Large intestine (tissue), 12 donors: ENCODE data around the gene KRTAP6-2. TPM values are rescaled to one million over a fixed set of nuclear protein-coding genes. Genes with fewer than 3 reads are reported as not detected.

Experiments
- DNase-seq, 2 donors: peaks; one replicate each; pipeline versions ENCODE4 v3.0.0 to v3.0.0-alpha.2; 2013
- H3K27ac ChIP-seq: one replicate; pipeline ENCODE4 v1.5.1; 2013; ENCODE audit warnings: low read length
- H3K27me3 ChIP-seq: 2 replicates; pipeline ENCODE4 v1.6.1; 2013; ENCODE audit warnings: low read length; ENCODE audit not compliant: control insufficient read depth, insufficient read depth
- H3K36me3 ChIP-seq: 2 replicates; pipeline ENCODE4 v1.6.1; 2013; ENCODE audit warnings: low read length; ENCODE audit not compliant: control insufficient read depth, insufficient read depth
- H3K4me1 ChIP-seq: one replicate; pipeline ENCODE4 v1.6.1; 2013; ENCODE audit warnings: low read length; ENCODE audit not compliant: control insufficient read depth, insufficient read depth
- H3K4me3 ChIP-seq: one replicate; pipeline ENCODE4 v1.5.1; 2013; ENCODE audit warnings: low read length
- H3K9me3 ChIP-seq: one replicate; pipeline ENCODE4 v1.6.1; 2013; ENCODE audit warnings: mild to moderate bottlenecking, low read depth, low read length, moderate library complexity; ENCODE audit not compliant: control insufficient read depth
- WGBS: methylation state at CpG from one replicate; pipeline ENCODE4 v1.1.5; 2013; ENCODE audit warnings: low lambda C conversion rate; ENCODE audit not compliant: insufficient coverage; 5-methylcytosine and 5-hydroxymethylcytosine counted together
- long read RNA-seq, 11 donors: transcript quantifications; one replicate each; lab custom pipeline, GENCODE V29; 2026
- polyA plus RNA-seq: library from polyadenylated mRNA; unstranded; fragments of 120-200 nt; gene quantifications from one replicate; pipeline ENCODE4 v1.2.1, GENCODE V29; 2013

The KRTAP6-2 gene
- not detected for polyA plus RNA-seq
- long read RNA-seq, donor 1: 0 reads
- long read RNA-seq, donor 2: 0 reads
- long read RNA-seq, donor 3: 0 reads
- long read RNA-seq, donor 4: 0 reads
- long read RNA-seq, donor 5: 0 reads
- long read RNA-seq, donor 6: 0 reads
- long read RNA-seq, donor 7: 0 reads
- long read RNA-seq, donor 8: 0 reads
- long read RNA-seq, donor 9: 0 reads
- long read RNA-seq, donor 10: 0 reads
- long read RNA-seq, donor 11: 0 reads

- H3K9me3 ChIP-seq: no peaks in the 10 kb centered on the region
- no peaks in the 10 kb centered on the region for H3K27me3 ChIP-seq
- H3K4me1 ChIP-seq: no peaks in the 10 kb centered on the region
- no CpG with 5 or more reads among the region's 6 CpGs for WGBS
- no peak within 1 kb of the TSS for H3K4me3 ChIP-seq
- no peak for DNase-seq
- H3K36me3 ChIP-seq: no peaks in the 10 kb centered on the region
- no peak within 1 kb of the TSS for H3K27ac ChIP-seq
These were observed at the start of gene KRTAP6-2 for GRCh38 chr21:30598802-30599201. Gene KRTAP6-2 (minus strand): TSS chr21:30598902. CDS start chr21:30598874, 28 bp downstream.

- Histone ChIP-seq H3K27ac (no peak overlapping the region), H3K4me1 (no peaks in the 10 kb centered on the region), H3K27me3 (no peaks in the 10 kb centered on the region), H3K9me3 (no peaks in the 10 kb centered on the region), H3K4me3 (no peak overlapping the region), H3K36me3 (no peaks in the 10 kb centered on the region)
- no CpG with 5 or more reads among the region's 1 CpG for WGBS
- no peak for DNase-seq
These were observed 48.3 kb upstream of the KRTAP6-2 start for GRCh38 chr21:30646904-30647414.

- no CpG with 5 or more reads among the region's 2 CpGs for WGBS
- no peak for DNase-seq
- no peaks in the 10 kb centered on the region for H3K4me1 ChIP-seq
- no peak within 1 kb of the TSS for H3K4me3 ChIP-seq
- no peak within 1 kb of the TSS for H3K27ac ChIP-seq
- no peaks in the 10 kb centered on the region for H3K27me3 ChIP-seq
- H3K9me3 ChIP-seq: no peaks in the 10 kb centered on the region
- no peaks in the 10 kb centered on the region for H3K36me3 ChIP-seq
These were observed 43.9 kb upstream of the KRTAP6-2 start, which contains the start of gene KRTAP20-3 for GRCh38 chr21:30642564-30642963. Gene KRTAP20-3 (plus strand): TSS chr21:30642864.

- 100% methylated on average over 2 of the region's 3 CpGs for WGBS
- no peaks in the 10 kb centered on the region for H3K36me3 ChIP-seq
- H3K27ac ChIP-seq: no peak overlapping the region
- no peaks in the 10 kb centered on the region for H3K4me1 ChIP-seq
- no peak for DNase-seq
- no peaks in the 10 kb centered on the region for H3K9me3 ChIP-seq
- H3K4me3 ChIP-seq: no peak overlapping the region
- no peaks in the 10 kb centered on the region for H3K27me3 ChIP-seq
These were observed 40.0 kb upstream of the KRTAP6-2 start for GRCh38 chr21:30638686-30639085.

GRCh38 chr21:30634906-30635305 lies 36.2 kb upstream of the KRTAP6-2 start, which contains the start of gene KRTAP20-2:
Gene KRTAP20-2 (plus strand): TSS chr21:30635206. CDS start chr21:30635264, 58 bp downstream.
- Histone ChIP-seq H3K36me3 (no peaks in the 10 kb centered on the region), H3K9me3 (no peaks in the 10 kb centered on the region), H3K27ac (no peak within 1 kb of the TSS), H3K4me3 (no peak within 1 kb of the TSS), H3K27me3 (no peaks in the 10 kb centered on the region), H3K4me1 (no peaks in the 10 kb centered on the region)
- WGBS: no CpG with 5 or more reads among the region's 1 CpG
- DNase-seq: no peak

- no peak for DNase-seq
- Histone ChIP-seq H3K4me3 (no peak overlapping the region), H3K36me3 (no peaks in the 10 kb centered on the region), H3K9me3 (no peaks in the 10 kb centered on the region), H3K27me3 (no peaks in the 10 kb centered on the region), H3K4me1 (no peaks in the 10 kb centered on the region), H3K27ac (no peak overlapping the region)
- WGBS: no CpG with 5 or more reads among the region's 1 CpG
These were observed 30.5 kb upstream of the KRTAP6-2 start for GRCh38 chr21:30629200-30629599.

- H3K36me3 ChIP-seq: no peaks in the 10 kb centered on the region
- H3K9me3 ChIP-seq: no peaks in the 10 kb centered on the region
- H3K4me3 ChIP-seq: no peak overlapping the region
- no peak for DNase-seq
- H3K4me1 ChIP-seq: no peaks in the 10 kb centered on the region
- H3K27ac ChIP-seq: no peak overlapping the region
- WGBS: 100% methylated on average over 2 of the region's 4 CpGs
- no peaks in the 10 kb centered on the region for H3K27me3 ChIP-seq
These were observed 29.4 kb upstream of the KRTAP6-2 start for GRCh38 chr21:30628109-30628508.

- H3K9me3 ChIP-seq: no peaks in the 10 kb centered on the region
- no peak for DNase-seq
- H3K4me3 ChIP-seq: no peak overlapping the region
- H3K27me3 ChIP-seq: no peaks in the 10 kb centered on the region
- WGBS: 80% methylated on average over 1 of the region's 4 CpGs
- no peak overlapping the region for H3K27ac ChIP-seq
- no peaks in the 10 kb centered on the region for H3K36me3 ChIP-seq
- H3K4me1 ChIP-seq: no peaks in the 10 kb centered on the region
These were observed 26.9 kb upstream of the KRTAP6-2 start for GRCh38 chr21:30625449-30626165.

- Histone ChIP-seq H3K4me3 (no peak overlapping the region), H3K27ac (no peak overlapping the region), H3K27me3 (no peaks in the 10 kb centered on the region), H3K9me3 (no peaks in the 10 kb centered on the region), H3K36me3 (no peaks in the 10 kb centered on the region), H3K4me1 (no peaks in the 10 kb centered on the region)
- no CpG with 5 or more reads among the region's 3 CpGs for WGBS
- DNase-seq: no peak
These were observed 24.7 kb upstream of the KRTAP6-2 start for GRCh38 chr21:30623362-30623761.

GRCh38 chr21:30620522-30620921 lies 21.8 kb upstream of the KRTAP6-2 start, which contains the start of gene KRTAP20-4:
Gene KRTAP20-4 (plus strand): TSS chr21:30620627.
- H3K27ac ChIP-seq: no peak within 1 kb of the TSS
- no peaks in the 10 kb centered on the region for H3K4me1 ChIP-seq
- H3K9me3 ChIP-seq: no peaks in the 10 kb centered on the region
- DNase-seq: no peak
- H3K4me3 ChIP-seq: no peak within 1 kb of the TSS
- WGBS: 100% methylated on average over 1 of the region's 3 CpGs
- H3K27me3 ChIP-seq: no peaks in the 10 kb centered on the region
- no peaks in the 10 kb centered on the region for H3K36me3 ChIP-seq
